B cell (primary cell): Measurements from ENCODE around the gene DOCK8. TPM values are rescaled to one million over a fixed set of nuclear protein-coding genes. Genes with fewer than 3 reads are reported as not detected.
A peak's percentile ranks its signal among the peaks of the same experiment; 100 is the strongest.

Source experiments
- ATAC-seq: fragments of 200-7000 bp; cut with Tn5 transposase; one replicate; pipeline ENCODE4 v1.10.0; 2021; ENCODE audit warnings: low read depth, mild to moderate bottlenecking, moderate number of reproducible peaks, moderate library complexity
- CTCF ChIA-PET: fragments of 350-600 bp; sonication (Branson Sonifier 250); formaldehyde crosslinking; loops from one replicate; lab custom pipeline; 2021; ENCODE audit warnings: antibody characterized with exemption, inconsistent platforms; lab: Charles Lee
- POLR2A ChIA-PET: fragments of 350-600 bp; sonication (Branson Sonifier 250); formaldehyde crosslinking; loops from one replicate; lab custom pipeline; 2021; ENCODE audit warnings: antibody characterized with exemption; lab: Charles Lee
- DNase-seq: peaks from one replicate; pipeline ENCODE4 v3.0.0; 2013
- H2AFZ ChIP-seq: 2 replicates; pipeline ENCODE4 v1.6.1; 2012; ENCODE audit warnings: mild to moderate bottlenecking, low read depth, low read length; ENCODE audit not compliant: insufficient read depth, poor library complexity, severe bottlenecking
- H3K27ac ChIP-seq, 2 donors: 1 replicate in 1 of 2; 2 replicates in 1 of 2; pipeline ENCODE4 v1.5.1; 2012 to 2013; ENCODE audit warnings: low read length in 2 of 2, mild to moderate bottlenecking in 2 of 2, moderate library complexity in 1 of 2
- H3K27me3 ChIP-seq, 4 experiments: fragments of 200-600 bp in 1 of 4; sonication (generic) in 1 of 4; replicated peaks in 1 of 4; 1 replicate in 2 of 4; 2 replicates in 2 of 4; pipeline versions ENCODE4 v1.6.1 to v1.7.0; 2013 to 2016; ENCODE audit warnings: low read length in 3 of 4, mild to moderate bottlenecking in 2 of 4, mixed read lengths in 1 of 4, moderate library complexity in 1 of 4; ENCODE audit not compliant: insufficient read depth in 4 of 4, control insufficient read depth in 3 of 4; ENCODE audit errors: control extremely low read depth in 1 of 4
- H3K36me3 ChIP-seq, 2 experiments: replicated peaks in 1 of 2; 1 replicate in 1 of 2; 2 replicates in 1 of 2; pipeline versions ENCODE4 v1.6.1 to v1.7.1; 2013; ENCODE audit warnings: low read length in 1 of 2; ENCODE audit not compliant: insufficient read depth in 2 of 2, control insufficient read depth in 1 of 2; ENCODE audit errors: control extremely low read depth in 1 of 2, extremely low read depth in 1 of 2
- H3K4me1 ChIP-seq, 2 donors: fragments of 200-600 bp in 1 of 2; sonication (generic) in 1 of 2; 1 replicate in 1 of 2; 2 replicates in 1 of 2; pipeline versions ENCODE4 v1.5.1 to v1.6.1; 2013 to 2017; ENCODE audit warnings: low read length in 2 of 2; ENCODE audit not compliant: control insufficient read depth in 2 of 2, insufficient read depth in 2 of 2
- H3K4me2 ChIP-seq: replicated peaks from 2 replicates; pipeline ENCODE3; 2012; ENCODE audit warnings: mild to moderate bottlenecking, low read depth, low read length; ENCODE audit not compliant: poor library complexity, severe bottlenecking
- H3K4me3 ChIP-seq, 5 experiments: fragments of 200-600 bp in 1 of 5; sonication (generic) in 1 of 5; 1 replicate in 3 of 5; 2 replicates in 2 of 5; pipeline versions ENCODE4 v1.5.1 to v1.7.0; 2011 to 2016; ENCODE audit warnings: low read length in 4 of 5, mild to moderate bottlenecking in 4 of 5, low read depth in 2 of 5, control low read depth in 1 of 5, moderate library complexity in 1 of 5; ENCODE audit not compliant: insufficient read depth in 1 of 5; ENCODE audit errors: control extremely low read depth in 1 of 5, extremely low read depth in 1 of 5
- H3K79me2 ChIP-seq: fragments of 200-600 bp; sonication (generic); one replicate; pipeline ENCODE4 v1.6.0; 2016; ENCODE audit warnings: low read length; ENCODE audit not compliant: control insufficient read depth, insufficient read depth
- H3K9ac ChIP-seq: fragments of 200-600 bp; sonication (generic); 2 replicates; pipeline ENCODE4 v1.6.1; 2017; ENCODE audit warnings: mild to moderate bottlenecking, low read length, moderate library complexity
- H3K9me3 ChIP-seq, 3 donors: one replicate each; pipeline versions ENCODE4 v1.6.1 to v1.7.1; 2013; ENCODE audit warnings: low read length in 2 of 3; ENCODE audit not compliant: control insufficient read depth in 2 of 3, insufficient read depth in 1 of 3; ENCODE audit errors: control extremely low read depth in 1 of 3
- H4K20me1 ChIP-seq: 2 replicates; pipeline ENCODE4 v1.6.0; 2012; ENCODE audit warnings: mild to moderate bottlenecking, low read length; ENCODE audit not compliant: insufficient read depth, control insufficient read depth, poor library complexity, severe bottlenecking
- H3K27ac Mint-ChIP-seq: one replicate; pipeline ENCODE4 v1.8.0; 2021; ENCODE audit warnings: mixed read lengths
- H3K27me3 Mint-ChIP-seq: one replicate; pipeline ENCODE4 v1.8.0; 2021; ENCODE audit warnings: mixed read lengths
- H3K4me1 Mint-ChIP-seq: one replicate; pipeline ENCODE4 v1.8.0; 2021; ENCODE audit warnings: mixed read lengths
- H3K4me3 Mint-ChIP-seq: one replicate; pipeline ENCODE4 v1.8.0; 2021; ENCODE audit warnings: mixed read lengths
- H3K9me3 Mint-ChIP-seq: one replicate; pipeline ENCODE4 v1.8.0; 2022; ENCODE audit warnings: mixed read lengths; ENCODE audit not compliant: insufficient read depth
- CTCF ChIP-seq: fragments of 200-600 bp; IDR thresholded peaks from one replicate; pipeline ENCODE4 v1.8.0; 2022; ENCODE audit warnings: antibody characterized with exemption, mild to moderate bottlenecking
- EZH2 ChIP-seq: IDR thresholded peaks from 2 replicates; pipeline ENCODE4 v1.6.1; 2012; ENCODE audit warnings: borderline replicate concordance, low read depth, mild to moderate bottlenecking, moderate library complexity, low read length; ENCODE audit not compliant: insufficient read depth, poor library complexity, severe bottlenecking
- WGBS: methylation state at CpG from one replicate; pipeline ENCODE4 v1.1.5; 2013; ENCODE audit warnings: missing lambda C conversion rate; ENCODE audit not compliant: insufficient coverage; 5-methylcytosine and 5-hydroxymethylcytosine counted together
- intact Hi-C: fragments of 100-400 bp; cut with micrococcal nuclease; formaldehyde crosslinking; loops from one replicate; pipeline ENCODE4 v1.10.0; 2022
- polyA plus RNA-seq: library from polyadenylated mRNA; depleted of rRNA; stranded (reverse); fragments of >200 nt; gene quantifications from 2 replicates; pipeline ENCODE4 v1.2.3, GENCODE V29; 2012
- total RNA-seq, 2 donors: library from RNA; stranded (reverse); fragments of 120-200 nt in 1 of 2; gene quantifications; 1 replicate in 1 of 2; 2 replicates in 1 of 2; pipeline versions ENCODE4 v1.2.3 to v1.2.4, GENCODE V29; 2013 to 2022

Gene DOCK8
- total and polyA plus RNA-seq, 2 donors (not counting 1 experiment from before 2014, with no cell fraction given), result 47.6 to 288 TPM

DNA sequence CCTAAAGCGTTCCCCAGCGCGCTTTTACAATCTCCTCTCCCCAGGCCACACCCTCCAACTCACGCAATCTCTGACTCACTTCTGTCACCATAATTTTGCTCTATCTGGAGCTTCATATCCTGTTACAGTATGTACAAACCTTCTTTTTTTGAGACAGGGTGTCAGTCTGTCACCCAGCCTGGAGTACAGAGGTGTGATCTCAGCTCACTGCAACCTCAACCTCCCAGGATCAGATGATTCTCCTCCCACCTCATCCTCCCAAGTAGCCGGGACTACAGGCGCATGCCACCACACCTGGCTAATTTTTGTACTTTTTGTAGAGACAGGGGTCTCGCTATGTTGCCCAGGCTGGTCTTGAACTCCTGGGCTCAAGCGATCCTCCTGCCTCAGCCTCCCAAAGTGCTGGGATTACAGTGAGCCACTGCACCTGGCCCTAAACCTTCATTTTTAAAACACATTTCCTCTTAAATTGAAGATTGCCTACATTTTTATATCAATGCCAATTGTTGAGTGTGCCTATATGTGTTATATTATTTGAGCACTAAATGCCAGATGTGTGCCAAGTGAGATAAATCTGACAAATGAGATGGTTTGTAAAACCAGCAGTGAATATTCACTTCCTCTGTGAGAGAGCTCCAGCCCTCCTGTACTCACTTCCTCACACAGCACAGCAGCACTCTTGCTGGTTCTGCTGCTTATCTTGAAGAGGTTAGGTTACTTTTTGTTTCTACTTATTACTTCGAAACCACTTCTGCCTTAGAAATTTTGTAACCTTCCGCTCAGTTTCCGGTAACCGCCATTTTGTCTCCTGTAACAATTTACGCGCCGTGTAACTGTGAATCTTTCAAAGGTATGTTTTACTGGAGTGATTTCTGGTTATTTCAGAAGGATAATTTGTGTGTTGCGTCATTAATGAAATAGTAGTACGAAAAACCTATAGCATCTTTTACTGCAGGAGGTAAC is 57.9 kb downstream of the DOCK8 start:
- ChIA-PET CTCF (interaction anchor here (1.6 to 3.7 kb wide), 4 partner anchors 9 to 57 kb away, joined by 3 to 27 read pairs (median 4); partner anchors contain the start of gene DOCK8), POLR2A (interaction anchor here (0.5 to 2.4 kb wide), 5 partner anchors 10 to 59 kb away, joined by 3 to 17 read pairs (median 3); partner anchors contain the start of gene DOCK8)
- Histone ChIP-seq H3K27ac (peak overlapping the region; percentile 65 to 94), H3K9ac (peak overlapping the region; percentile 86), H3K79me2 (peaks cover 79% of the 10 kb centered on the region), H3K9me3 (no peaks in the 10 kb centered on the region), H3K27me3 (no peaks in the 10 kb centered on the region), H3K4me3 (peak overlapping the region; percentile 44 to 98 (median 80)), H3K4me2 (peak overlapping the region; percentile 69), H2AFZ (peak overlapping the region; percentile 74), H3K36me3 (peaks cover 0 to 24% of the 10 kb centered on the region in 2 experiments), H3K4me1 (peaks cover 41 to 55% of the 10 kb centered on the region in 2 donors), H4K20me1 (no peaks in the 10 kb centered on the region)
- Mint-ChIP-seq H3K27ac (peak overlapping the region; percentile 97), H3K27me3 (no peaks in the 10 kb centered on the region), H3K4me3 (peak overlapping the region; percentile 95), H3K4me1 (peaks cover 51% of the 10 kb centered on the region), H3K9me3 (no peaks in the 10 kb centered on the region)
- no peak for TF ChIP-seq CTCF
- no peak for TF ChIP-seq EZH2
- WGBS, result 36% methylated on average over 10 of the region's 17 CpGs
- DNase-seq (peak; percentile 90), ATAC-seq (peak; percentile 98)
- intact Hi-C loops, result loop anchor here (1.0 to 5.0 kb wide), 3 partner anchors 25 to 95 kb away; partner anchors contain the start of genes DOCK8 and ZNG1A
